GM21360 (cell line): ENCODE measurements around the gene LKAAEAR1.
A peak's percentile ranks its signal among the peaks of the same experiment; 100 is the strongest.

ENCODE experiments used
- ATAC-seq: cut with Tn5 transposase; IDR thresholded peaks from one replicate; pipeline ENCODE4 v1.9.1; 2021; ENCODE audit warnings: mild to moderate bottlenecking, moderate library complexity; ENCODE audit not compliant: unreplicated experiment

The LKAAEAR1 gene

DNA sequence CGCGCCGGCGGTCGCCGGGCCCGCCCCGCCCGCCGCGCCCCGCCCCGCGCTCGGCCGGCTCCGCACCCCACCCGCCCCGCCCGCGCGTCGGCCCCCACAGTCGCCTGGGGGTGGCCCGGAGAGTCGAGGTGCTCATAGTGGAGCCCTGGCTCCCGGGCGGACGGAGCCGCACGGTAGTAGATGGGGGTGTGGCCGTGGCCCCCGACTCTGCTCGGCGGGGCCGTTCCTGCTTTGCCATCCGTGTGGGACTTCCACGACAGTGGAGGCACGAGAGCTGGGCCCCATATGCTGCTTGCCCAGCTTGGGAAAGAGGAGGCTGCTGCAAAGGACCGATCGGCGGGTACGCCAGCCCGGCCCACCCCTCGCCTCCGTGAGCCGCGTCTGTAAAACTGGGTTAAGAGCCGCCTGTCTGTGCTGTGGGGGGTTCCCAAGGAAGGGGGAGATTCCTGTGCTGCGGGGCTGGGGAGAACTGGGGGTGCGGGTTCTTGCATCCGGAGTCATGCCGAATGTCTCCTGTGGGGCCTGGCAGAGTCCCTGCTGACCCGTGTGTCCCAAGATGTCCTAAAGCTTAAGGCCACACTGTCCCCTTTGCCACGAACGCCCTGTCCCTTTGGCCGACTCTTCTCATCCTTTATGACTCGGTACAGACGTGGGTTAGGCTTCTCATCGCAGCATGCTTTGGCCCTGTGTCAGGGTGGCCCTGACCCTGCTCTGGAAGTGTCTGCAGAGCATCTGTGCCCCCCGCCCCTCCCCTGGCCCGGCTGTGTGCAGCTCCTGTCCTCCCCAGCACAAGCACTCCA, 4.0 kb downstream of the LKAAEAR1 start, which contains the start of gene OPRL1:
OPRL1 (plus strand) TSS at position 70 of the 800 bp plus-strand sequence. CDS start 12,639 bp downstream, outside the sequence.
- no peak for ATAC-seq

DNA sequence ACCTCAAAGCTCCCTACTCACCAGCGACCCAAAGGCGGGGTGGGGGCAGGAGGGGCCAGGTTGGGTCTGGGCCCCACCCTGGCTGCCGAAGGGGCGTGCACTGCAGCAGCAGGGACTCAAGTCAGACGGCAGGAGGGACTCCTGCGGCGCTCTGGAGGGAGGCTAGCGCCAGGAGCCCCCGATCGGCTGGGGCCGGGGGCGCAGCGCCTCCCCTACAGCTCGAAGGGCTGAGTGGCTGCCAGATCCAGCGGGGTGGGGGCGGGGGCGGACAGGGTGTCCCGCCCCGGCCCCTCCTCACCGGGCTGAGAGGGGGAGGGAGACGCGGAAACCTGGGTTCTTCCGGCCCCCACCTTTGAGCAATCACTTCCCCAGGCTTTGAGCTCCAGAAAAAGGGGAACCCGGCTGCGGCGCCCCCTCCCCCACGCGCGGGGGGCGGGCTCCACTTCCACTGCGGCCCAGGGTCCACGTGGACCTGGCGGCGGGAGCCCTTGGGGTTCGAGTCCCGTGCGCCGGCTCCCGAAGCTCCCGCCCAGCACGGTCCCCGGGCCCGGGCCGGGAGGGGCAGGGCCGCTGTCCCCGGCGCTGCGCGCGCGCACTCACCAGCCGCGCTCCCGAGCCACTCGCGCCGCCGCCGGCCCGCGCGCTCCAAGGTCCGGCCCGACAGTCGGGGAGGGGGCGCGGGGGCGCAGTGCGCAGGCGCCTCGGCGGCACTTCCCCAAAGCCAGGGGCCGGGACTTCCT, 4.8 kb downstream of the LKAAEAR1 start, which contains the start of gene RGS19:
RGS19 (minus strand) TSS at position 246 of the 740 bp plus-strand sequence. CDS start 2,632 bp downstream, outside the sequence.
- peak; percentile 36 for ATAC-seq

DNA sequence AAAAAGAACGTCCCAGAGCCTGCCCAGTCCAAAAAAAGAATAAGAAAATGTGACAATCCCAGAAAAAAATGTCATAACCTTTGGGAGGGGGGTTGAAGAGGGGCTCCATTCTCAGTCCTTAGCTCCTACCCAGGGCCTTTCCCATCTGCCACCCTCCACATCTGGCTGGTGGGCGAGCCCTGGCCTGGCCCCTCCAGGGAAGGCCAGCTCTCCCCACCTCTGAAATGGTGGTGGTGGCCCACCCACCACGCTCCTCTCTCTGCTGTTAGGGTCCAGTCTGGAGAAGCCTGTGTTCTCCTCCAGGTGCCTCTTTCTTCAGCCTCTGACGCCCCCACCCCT, 5.3 kb downstream of the LKAAEAR1 start:
- ATAC-seq, result no peak

DNA sequence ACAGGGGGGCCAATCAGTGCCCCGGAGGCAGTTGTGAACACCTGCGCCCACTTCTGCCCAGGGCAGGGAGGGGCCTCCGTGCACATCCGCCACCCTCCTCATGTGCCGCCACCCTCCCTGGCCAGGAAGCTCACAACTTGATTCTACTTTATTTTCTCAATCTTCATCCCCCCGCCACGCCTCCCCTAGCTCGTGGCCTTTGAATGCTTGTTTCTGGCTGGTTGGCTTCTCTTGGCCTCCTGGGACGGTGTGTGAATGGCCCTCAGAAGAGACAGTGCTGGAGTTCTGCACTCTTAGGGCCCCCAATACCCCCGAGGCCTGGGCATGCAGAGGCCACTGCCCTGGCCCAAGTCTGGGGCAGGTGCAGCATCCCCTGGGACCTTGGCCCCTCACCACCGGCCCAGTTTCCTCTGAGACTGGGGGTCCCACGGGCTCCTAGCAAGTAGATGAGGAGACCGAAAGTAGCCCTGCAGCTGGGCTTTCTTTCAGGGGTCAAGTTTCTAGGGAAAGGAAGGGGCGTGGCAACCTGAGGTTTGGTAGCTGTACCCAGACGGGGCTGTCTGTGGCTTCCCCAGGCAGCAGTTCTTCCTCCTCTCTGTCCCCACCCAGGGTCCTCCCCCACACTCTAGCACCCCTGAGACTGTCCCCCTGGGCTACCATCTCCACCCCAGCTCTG, 6.2 kb downstream of the LKAAEAR1 start:
- ATAC-seq, result no peak

DNA sequence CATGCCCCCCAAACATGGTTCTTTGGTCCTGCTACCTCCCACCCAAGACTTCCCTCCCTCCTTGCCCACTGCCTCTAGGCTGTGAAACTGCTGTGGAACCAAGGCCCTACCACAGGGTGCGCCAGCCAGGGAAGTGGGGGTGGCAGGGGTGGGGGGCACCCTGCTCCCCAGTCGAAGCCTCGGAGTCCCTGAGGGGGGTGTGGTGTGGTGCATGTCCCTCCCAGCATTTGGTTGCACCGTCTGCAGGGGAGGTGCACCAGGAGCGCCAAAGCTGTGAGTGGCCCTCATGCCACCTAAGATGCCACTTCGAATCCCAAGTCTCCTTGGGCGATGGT, 6.7 kb downstream of the LKAAEAR1 start:
- no peak for ATAC-seq

DNA sequence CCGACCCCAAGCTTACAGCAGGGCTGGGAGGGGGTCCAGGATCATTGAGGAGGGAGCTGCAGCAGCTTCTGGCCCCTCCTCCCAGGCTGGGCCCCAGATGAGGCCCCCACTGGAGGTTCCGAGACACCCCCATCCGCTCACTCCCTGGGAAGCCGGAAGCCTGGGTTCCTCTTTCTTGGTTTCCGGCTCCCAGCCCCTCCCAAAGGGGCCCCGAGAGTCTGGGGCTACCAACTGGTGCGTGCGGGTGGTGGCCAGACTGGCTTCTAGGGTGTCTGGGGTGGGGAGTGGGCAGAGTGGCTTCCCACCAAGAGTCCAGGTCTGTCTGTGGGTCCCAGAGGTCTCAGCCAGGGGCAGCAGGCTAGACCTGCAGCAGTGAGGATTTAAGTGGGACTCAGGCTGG, 7.1 kb downstream of the LKAAEAR1 start:
- ATAC-seq, result no peak

DNA sequence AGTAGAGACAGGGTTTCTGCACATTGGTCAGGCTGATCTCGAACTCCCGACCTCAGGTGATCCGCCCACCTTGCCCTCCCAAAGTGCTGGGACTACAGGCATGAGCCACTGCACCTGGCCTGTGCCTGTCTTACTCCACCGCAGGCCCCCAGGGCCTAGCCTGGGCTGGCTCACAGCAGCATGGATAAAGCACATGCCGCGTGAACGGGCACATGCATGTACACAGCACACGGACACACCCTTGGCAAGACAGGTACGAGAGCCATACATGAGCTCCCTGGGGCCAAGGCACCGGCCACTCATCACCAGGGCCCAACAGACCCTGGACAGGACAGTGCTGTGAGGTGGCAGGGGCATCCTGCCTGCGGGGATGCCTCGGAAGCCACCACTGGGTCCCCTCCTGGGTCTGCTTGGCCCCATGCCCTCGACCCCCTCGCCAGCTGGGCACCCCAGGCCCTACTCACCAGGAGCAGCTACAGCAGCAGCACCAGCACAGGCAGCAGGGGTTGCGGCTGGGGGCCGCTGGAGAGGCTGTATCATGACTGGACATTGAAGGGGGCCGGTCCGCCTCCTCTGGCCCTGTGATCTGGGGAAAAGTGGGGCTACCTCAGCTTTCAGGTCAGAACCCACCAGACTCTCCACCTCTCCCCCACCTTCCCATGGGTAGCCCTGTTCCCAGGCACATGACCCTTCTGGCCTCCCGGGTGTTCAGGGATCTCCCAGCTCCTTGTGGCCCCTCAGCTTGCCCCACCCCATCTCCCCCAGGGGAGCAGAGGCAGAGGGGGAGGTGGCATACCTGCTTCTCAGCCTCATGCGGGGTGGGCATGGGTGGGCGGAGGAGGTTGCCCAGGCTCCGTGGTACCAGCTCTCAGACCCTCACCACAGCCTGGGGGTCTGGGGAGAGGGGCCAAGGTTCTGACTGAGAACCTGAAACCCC, 7.9 kb downstream of the LKAAEAR1 start:
- ATAC-seq, result no peak

DNA sequence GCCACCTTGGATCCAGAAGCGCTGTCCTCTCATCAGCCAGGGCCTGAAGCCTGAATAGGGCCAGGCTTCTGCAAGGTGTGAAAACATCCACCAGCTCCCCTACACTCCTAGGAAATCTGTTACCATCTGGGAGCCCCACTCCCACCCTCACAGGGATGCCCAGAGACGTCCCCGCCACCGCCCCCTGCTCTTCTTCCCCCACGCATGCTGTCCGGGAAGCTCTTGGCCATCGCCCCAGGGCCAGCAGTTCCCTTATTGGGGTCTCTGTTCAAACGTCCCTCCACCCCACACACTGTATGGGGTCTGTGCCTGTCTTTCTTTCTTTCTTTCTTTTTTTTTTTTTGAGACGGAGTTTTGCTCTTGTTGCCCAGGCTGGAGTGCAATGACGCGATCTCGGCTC, 8.6 kb downstream of the LKAAEAR1 start:
- no peak for ATAC-seq

DNA sequence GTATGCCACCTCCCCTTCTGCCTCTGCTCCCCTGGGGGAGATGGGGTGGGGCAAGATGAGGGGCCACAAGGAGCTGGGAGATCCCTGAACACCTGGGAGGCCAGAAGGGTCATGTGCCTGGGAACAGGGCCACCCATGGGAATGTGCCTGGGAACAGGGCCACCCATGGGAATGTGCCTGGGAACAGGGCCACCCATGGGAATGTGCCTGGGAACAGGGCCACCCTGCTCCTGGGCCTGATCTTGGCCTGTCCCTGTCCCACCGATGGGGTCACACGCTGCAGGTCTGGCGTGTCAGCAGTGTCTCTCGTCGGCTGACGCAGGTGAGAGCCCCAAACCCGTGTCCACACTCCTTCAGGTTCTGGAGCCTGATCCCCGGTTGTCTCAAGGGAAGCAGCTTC, 9.2 kb downstream of the LKAAEAR1 start:
- no peak for ATAC-seq

DNA sequence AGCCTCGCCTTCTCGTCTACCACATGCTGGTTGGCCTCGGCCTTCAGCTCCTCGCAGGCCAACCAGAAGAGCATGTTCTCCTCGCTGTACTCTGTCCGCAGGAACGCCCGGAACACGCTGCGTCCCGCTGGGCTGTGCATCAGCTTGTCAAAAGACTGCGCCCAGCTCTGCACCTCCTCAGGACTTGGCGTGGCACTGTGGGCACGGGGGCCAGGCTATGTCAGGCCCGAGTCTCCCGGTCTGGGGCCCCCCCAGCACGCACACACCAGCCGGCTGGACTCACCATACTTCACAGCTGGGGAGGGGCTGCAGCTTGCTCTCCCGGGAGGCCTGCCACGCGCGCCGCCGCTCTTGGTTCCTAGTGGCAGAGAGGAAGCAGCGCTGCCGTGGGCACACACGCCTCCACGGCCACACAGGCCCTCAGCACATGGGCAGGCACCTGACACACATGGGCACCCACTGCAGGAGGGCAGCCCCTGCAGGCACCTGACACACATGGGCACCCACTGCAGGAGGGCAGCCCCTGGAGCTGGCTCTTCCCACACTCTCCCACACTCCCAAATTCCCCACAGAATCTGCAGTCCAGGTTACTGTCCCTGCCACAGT, 9.9 kb downstream of the LKAAEAR1 start:
- no peak for ATAC-seq

DNA sequence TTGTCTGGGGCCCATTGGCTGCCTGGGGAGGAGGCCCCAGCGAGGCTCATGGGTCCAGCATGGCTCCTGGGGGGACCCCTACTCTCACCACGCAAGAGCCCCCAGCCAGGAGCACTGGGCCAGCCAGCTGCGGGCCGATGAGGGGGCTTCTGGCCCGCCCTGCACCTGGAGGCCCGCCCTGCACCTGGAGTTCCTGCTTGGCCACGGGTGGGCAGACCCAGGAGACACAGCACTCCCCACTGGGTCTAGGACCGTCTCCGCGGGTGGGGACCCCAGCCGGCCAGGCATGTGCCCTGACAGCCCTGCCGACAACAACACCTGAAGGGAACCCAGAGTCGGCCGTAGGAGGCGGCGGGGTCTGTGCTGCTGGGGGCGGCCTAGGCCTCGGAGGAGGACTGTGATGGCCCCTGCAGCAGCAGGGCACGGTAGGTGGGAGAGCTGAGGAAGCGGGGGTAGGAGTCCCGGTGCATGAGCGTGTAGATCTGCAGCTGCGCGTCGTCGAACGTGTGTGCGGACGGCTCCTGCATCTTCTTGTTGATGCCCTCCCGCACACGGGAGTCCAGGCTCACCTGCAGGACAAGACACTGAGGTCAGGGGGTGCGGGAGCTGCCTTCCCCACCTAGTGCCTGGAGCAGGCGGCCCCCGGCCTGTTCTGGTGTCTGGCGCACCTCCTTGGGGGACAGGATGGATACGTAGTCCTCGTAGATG, 10.6 kb downstream of the LKAAEAR1 start:
- no peak for ATAC-seq

DNA sequence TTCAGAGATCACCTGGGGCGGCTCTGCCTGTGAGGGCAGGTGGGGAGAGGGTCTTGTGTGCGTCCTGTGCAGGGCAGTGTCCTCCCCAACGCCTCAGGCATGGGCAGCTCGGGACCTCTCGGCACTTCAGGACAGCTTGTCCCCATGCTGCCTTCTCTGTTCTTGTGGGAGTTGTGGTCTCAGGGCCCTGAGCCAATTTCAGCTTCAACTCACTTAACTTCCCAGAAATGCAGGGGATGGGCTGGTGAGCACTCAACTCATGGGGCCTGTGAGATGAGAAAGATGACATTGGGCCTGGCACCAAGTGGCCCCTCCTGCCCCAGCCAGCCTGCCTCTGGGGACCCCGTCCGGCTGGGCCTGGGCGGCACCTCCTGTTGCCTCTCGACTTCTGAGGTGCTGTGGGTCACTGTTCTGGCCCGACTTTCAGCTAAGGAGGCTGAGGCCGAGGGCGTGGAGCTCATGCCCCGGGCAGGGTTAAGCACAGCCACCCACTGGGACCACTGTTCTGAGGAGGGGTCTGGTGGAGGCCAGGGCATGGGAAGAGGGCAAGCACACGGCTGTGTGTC, 11.6 kb downstream of the LKAAEAR1 start:
- no peak for ATAC-seq

DNA sequence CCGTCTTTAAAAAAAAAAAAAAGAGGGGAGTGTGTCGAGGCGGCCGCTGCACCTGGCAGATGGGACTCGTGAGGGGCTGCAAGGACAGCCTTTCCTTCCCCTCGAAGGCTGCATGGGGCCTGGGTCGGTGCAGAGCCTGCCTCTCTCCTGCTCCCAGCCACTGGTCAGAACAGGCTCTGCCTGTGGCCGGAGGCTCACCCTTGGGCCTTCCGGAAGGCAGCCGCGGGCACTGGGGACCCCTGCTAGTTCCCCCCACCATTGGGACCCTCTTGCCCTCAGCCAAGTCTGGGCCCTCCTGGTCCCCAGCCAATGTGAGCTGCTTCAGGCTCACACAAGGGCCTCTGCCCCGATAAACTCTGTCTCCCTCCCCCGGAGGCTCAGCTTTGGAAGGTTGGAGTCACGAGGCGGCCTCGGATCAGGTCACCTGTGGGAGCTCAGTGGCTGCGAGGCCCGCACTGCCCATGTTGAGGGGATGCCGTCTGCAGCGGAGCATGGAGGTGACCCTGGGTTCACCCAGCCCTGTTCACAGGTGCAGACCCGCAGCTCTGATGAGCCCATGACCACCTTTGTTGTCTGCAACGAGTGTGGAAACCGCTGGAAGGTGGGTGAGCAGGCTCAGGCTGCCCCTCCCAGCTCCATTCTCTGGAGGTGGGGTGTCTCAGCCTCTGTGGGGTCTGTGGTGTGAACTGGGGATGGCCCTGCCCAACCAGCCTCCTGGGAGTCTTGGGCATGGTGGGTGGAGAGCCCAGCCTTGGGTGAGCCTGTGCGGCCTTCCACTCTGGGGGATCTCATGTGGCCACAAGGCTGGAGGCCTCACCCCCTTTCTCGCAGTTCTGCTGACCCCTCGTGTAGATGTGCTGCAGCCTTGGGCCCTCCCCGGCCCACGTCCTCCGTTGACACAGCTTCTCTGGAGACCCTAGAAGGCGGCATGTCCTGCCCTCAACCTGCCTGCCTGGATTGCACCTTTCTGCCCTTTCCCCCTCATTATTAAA, 12.6 kb downstream of the LKAAEAR1 start:
- ATAC-seq, result no peak

DNA sequence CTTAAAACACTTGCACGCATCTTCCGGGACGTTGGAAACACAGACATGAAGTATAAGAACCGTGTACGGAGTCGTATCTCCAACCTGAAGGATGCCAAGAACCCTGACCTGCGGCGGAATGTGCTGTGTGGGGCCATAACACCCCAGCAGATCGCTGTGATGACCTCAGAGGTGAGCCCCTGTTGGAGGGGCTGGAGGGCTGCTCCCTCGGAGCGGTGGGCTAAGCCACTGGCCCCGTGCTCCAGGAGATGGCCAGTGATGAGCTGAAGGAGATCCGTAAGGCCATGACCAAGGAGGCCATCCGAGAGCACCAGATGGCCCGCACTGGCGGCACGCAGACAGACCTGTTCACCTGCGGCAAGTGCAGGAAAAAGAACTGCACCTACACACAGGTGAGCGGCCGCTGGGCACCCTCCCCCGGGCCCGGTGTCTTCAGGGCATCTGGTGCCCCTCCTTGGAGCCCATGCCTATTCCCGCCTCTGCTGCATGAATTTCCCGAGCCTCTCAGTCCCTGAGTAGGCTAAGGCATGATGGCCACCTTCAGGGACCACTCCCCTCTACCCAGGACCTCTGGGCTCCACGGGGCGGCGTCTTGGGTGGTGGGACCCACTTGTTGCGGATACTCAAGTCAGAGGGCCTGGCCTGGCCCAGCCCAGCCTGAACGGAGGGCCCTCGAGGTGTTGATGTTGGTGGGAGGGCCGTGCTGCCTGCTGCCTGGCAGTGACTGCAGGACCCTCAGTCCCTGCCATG, 13.8 kb downstream of the LKAAEAR1 start:
- ATAC-seq, result no peak

DNA sequence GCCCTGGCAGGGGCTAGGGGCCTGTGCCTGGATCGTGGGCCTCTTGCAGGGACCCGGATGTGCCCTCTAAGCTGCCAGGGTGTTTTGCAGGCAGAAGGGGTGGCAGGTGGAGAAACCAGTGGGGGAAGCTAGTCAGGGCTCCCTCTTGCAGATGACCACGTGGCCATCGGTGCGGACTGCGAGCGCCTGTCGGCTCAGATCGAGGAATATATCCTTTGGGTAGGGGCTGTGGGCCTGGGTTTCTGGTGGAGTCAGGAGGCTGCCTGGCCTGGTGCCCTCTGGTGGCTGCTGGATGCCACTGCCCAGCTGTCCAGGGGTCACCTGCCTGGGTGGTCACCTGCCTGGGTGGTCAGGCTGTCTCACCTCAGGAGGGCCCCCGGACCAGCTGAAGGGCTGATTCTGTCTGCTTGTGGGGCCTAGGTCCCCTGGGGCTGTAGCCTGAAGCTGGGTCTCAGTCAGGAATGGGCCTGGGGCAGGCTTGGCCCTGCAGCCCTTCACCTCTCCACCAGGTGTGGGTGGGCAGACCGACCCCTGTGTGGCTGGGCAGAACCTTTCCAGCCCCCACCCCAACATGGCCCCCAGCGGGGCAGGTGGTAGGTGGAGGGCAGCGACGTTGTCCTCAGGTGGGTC, 14.5 kb downstream of the LKAAEAR1 start:
- ATAC-seq, result no peak

DNA sequence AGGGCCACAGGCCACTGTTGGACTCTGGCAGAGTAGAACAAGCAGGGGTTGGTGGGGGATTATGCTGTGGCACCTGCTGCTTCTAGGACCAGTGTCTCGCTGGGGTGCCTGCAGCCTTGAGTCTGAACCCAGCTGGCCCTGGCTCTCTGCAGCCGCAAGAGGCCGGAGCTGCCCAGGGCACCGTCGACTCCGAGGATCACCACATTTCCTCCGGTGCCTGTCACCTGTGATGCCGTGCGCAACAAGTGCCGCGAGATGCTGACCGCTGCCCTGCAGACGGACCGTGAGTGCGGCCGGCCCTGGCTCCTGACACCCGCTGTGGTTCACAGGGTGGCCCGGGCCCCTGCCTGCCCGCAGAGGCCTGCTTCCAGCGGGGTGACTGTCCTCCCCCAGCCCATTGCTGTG, 15.0 kb downstream of the LKAAEAR1 start:
- ATAC-seq, result no peak
